B cell (primary cell): Measurements from ENCODE around the gene CCNL1. TPM values are rescaled to one million over a fixed set of nuclear protein-coding genes. Genes with fewer than 3 reads are reported as not detected.
A peak's percentile ranks its signal among the peaks of the same experiment; 100 is the strongest.
"Not testable (repeated sequence)": the region's sequence is repeated elsewhere in the genome, so short reads cannot be mapped to it uniquely, and the experiment has no call there.

Experiments
- ATAC-seq: fragments of 200-7000 bp; cut with Tn5 transposase; one replicate; pipeline ENCODE4 v1.10.0; 2021; ENCODE audit warnings: low read depth, mild to moderate bottlenecking, moderate number of reproducible peaks, moderate library complexity
- CTCF ChIA-PET: fragments of 350-600 bp; sonication (Branson Sonifier 250); formaldehyde crosslinking; loops from one replicate; lab custom pipeline; 2021; ENCODE audit warnings: antibody characterized with exemption, inconsistent platforms; lab: Charles Lee
- POLR2A ChIA-PET: fragments of 350-600 bp; sonication (Branson Sonifier 250); formaldehyde crosslinking; loops from one replicate; lab custom pipeline; 2021; ENCODE audit warnings: antibody characterized with exemption; lab: Charles Lee
- DNase-seq: peaks from one replicate; pipeline ENCODE4 v3.0.0; 2013
- H2AFZ ChIP-seq: 2 replicates; pipeline ENCODE4 v1.6.1; 2012; ENCODE audit warnings: mild to moderate bottlenecking, low read depth, low read length; ENCODE audit not compliant: insufficient read depth, poor library complexity, severe bottlenecking
- H3K27ac ChIP-seq, 2 donors: 1 replicate in 1 of 2; 2 replicates in 1 of 2; pipeline ENCODE4 v1.5.1; 2012 to 2013; ENCODE audit warnings: low read length in 2 of 2, mild to moderate bottlenecking in 2 of 2, moderate library complexity in 1 of 2
- H3K27me3 ChIP-seq, 4 experiments: fragments of 200-600 bp in 1 of 4; sonication (generic) in 1 of 4; replicated peaks in 1 of 4; 1 replicate in 2 of 4; 2 replicates in 2 of 4; pipeline versions ENCODE4 v1.6.1 to v1.7.0; 2013 to 2016; ENCODE audit warnings: low read length in 3 of 4, mild to moderate bottlenecking in 2 of 4, mixed read lengths in 1 of 4, moderate library complexity in 1 of 4; ENCODE audit not compliant: insufficient read depth in 4 of 4, control insufficient read depth in 3 of 4; ENCODE audit errors: control extremely low read depth in 1 of 4
- H3K36me3 ChIP-seq, 2 experiments: replicated peaks in 1 of 2; 1 replicate in 1 of 2; 2 replicates in 1 of 2; pipeline versions ENCODE4 v1.6.1 to v1.7.1; 2013; ENCODE audit warnings: low read length in 1 of 2; ENCODE audit not compliant: insufficient read depth in 2 of 2, control insufficient read depth in 1 of 2; ENCODE audit errors: control extremely low read depth in 1 of 2, extremely low read depth in 1 of 2
- H3K4me1 ChIP-seq, 2 donors: fragments of 200-600 bp in 1 of 2; sonication (generic) in 1 of 2; 1 replicate in 1 of 2; 2 replicates in 1 of 2; pipeline versions ENCODE4 v1.5.1 to v1.6.1; 2013 to 2017; ENCODE audit warnings: low read length in 2 of 2; ENCODE audit not compliant: control insufficient read depth in 2 of 2, insufficient read depth in 2 of 2
- H3K4me2 ChIP-seq: replicated peaks from 2 replicates; pipeline ENCODE3; 2012; ENCODE audit warnings: mild to moderate bottlenecking, low read depth, low read length; ENCODE audit not compliant: poor library complexity, severe bottlenecking
- H3K4me3 ChIP-seq, 5 experiments: fragments of 200-600 bp in 1 of 5; sonication (generic) in 1 of 5; 1 replicate in 3 of 5; 2 replicates in 2 of 5; pipeline versions ENCODE4 v1.5.1 to v1.7.0; 2011 to 2016; ENCODE audit warnings: low read length in 4 of 5, mild to moderate bottlenecking in 4 of 5, low read depth in 2 of 5, control low read depth in 1 of 5, moderate library complexity in 1 of 5; ENCODE audit not compliant: insufficient read depth in 1 of 5; ENCODE audit errors: control extremely low read depth in 1 of 5, extremely low read depth in 1 of 5
- H3K79me2 ChIP-seq: fragments of 200-600 bp; sonication (generic); one replicate; pipeline ENCODE4 v1.6.0; 2016; ENCODE audit warnings: low read length; ENCODE audit not compliant: control insufficient read depth, insufficient read depth
- H3K9ac ChIP-seq: fragments of 200-600 bp; sonication (generic); 2 replicates; pipeline ENCODE4 v1.6.1; 2017; ENCODE audit warnings: mild to moderate bottlenecking, low read length, moderate library complexity
- H3K9me3 ChIP-seq, 3 donors: one replicate each; pipeline versions ENCODE4 v1.6.1 to v1.7.1; 2013; ENCODE audit warnings: low read length in 2 of 3; ENCODE audit not compliant: control insufficient read depth in 2 of 3, insufficient read depth in 1 of 3; ENCODE audit errors: control extremely low read depth in 1 of 3
- H4K20me1 ChIP-seq: 2 replicates; pipeline ENCODE4 v1.6.0; 2012; ENCODE audit warnings: mild to moderate bottlenecking, low read length; ENCODE audit not compliant: insufficient read depth, control insufficient read depth, poor library complexity, severe bottlenecking
- H3K27ac Mint-ChIP-seq: one replicate; pipeline ENCODE4 v1.8.0; 2021; ENCODE audit warnings: mixed read lengths
- H3K27me3 Mint-ChIP-seq: one replicate; pipeline ENCODE4 v1.8.0; 2021; ENCODE audit warnings: mixed read lengths
- H3K4me1 Mint-ChIP-seq: one replicate; pipeline ENCODE4 v1.8.0; 2021; ENCODE audit warnings: mixed read lengths
- H3K4me3 Mint-ChIP-seq: one replicate; pipeline ENCODE4 v1.8.0; 2021; ENCODE audit warnings: mixed read lengths
- H3K9me3 Mint-ChIP-seq: one replicate; pipeline ENCODE4 v1.8.0; 2022; ENCODE audit warnings: mixed read lengths; ENCODE audit not compliant: insufficient read depth
- CTCF ChIP-seq: fragments of 200-600 bp; IDR thresholded peaks from one replicate; pipeline ENCODE4 v1.8.0; 2022; ENCODE audit warnings: antibody characterized with exemption, mild to moderate bottlenecking
- EZH2 ChIP-seq: IDR thresholded peaks from 2 replicates; pipeline ENCODE4 v1.6.1; 2012; ENCODE audit warnings: borderline replicate concordance, low read depth, mild to moderate bottlenecking, moderate library complexity, low read length; ENCODE audit not compliant: insufficient read depth, poor library complexity, severe bottlenecking
- WGBS: methylation state at CpG from one replicate; pipeline ENCODE4 v1.1.5; 2013; ENCODE audit warnings: missing lambda C conversion rate; ENCODE audit not compliant: insufficient coverage; 5-methylcytosine and 5-hydroxymethylcytosine counted together
- intact Hi-C: fragments of 100-400 bp; cut with micrococcal nuclease; formaldehyde crosslinking; loops from one replicate; pipeline ENCODE4 v1.10.0; 2022
- polyA plus RNA-seq: library from polyadenylated mRNA; depleted of rRNA; stranded (reverse); fragments of >200 nt; gene quantifications from 2 replicates; pipeline ENCODE4 v1.2.3, GENCODE V29; 2012
- total RNA-seq, 2 donors: library from RNA; stranded (reverse); fragments of 120-200 nt in 1 of 2; gene quantifications; 1 replicate in 1 of 2; 2 replicates in 1 of 2; pipeline versions ENCODE4 v1.2.3 to v1.2.4, GENCODE V29; 2013 to 2022

Gene CCNL1
- total and polyA plus RNA-seq, 2 donors (not counting 1 experiment from before 2014, with no cell fraction given): 322 to 655 TPM

- Mint-ChIP-seq H3K27me3 (no peaks in the 10 kb centered on the region), H3K9me3 (no peaks in the 10 kb centered on the region), H3K4me3 (peak overlapping the region; percentile 27), H3K27ac (peak overlapping the region; percentile 77), H3K4me1 (peaks cover 29% of the 10 kb centered on the region)
- no peaks in the 10 kb centered on the region for H3K9me3 ChIP-seq
- peak overlapping the region; percentile 11 for H3K9ac ChIP-seq
- intact Hi-C loops: loop anchor here (1.0 kb wide), 1 partner anchor 14 kb away; no protein-coding TSS in a partner anchor
- ChIA-PET CTCF (interaction anchor here (1.3 to 2.3 kb wide), 2 partner anchors 21 to 34 kb away, joined by 7 to 10 read pairs; no protein-coding TSS in a partner anchor), POLR2A (interaction anchor here (1.0 kb wide), 1 partner anchor 13 kb away, joined by 3 read pairs; no protein-coding TSS in a partner anchor)
- no peak for TF ChIP-seq CTCF
- no peak for TF ChIP-seq EZH2
- H3K4me1 ChIP-seq: peaks cover 25 to 32% of the 10 kb centered on the region in 2 donors
- no peaks in the 10 kb centered on the region for H3K36me3 ChIP-seq
- H4K20me1 ChIP-seq: no peaks in the 10 kb centered on the region
- WGBS: 57% methylated on average over 1 of the region's 2 CpGs
- peak overlapping the region; percentile 68 for H2AFZ ChIP-seq
- no peaks in the 10 kb centered on the region for H3K79me2 ChIP-seq
- no peaks in the 10 kb centered on the region for H3K27me3 ChIP-seq
- H3K4me2 ChIP-seq: peak overlapping the region; percentile 37
- H3K27ac ChIP-seq: peak overlapping the region; percentile 28 to 55
- no peak overlapping the region for H3K4me3 ChIP-seq
- DNase-seq: peak; percentile 63
- ATAC-seq: peak; percentile 66
Observed at GRCh38 chr3:157103280-157103679, 56.7 kb downstream of the CCNL1 start.

GRCh38 chr3:157102595-157102994 lies 57.4 kb downstream of the CCNL1 start:
- H2AFZ ChIP-seq, H3K4me2 ChIP-seq, H3K9ac ChIP-seq, H4K20me1 ChIP-seq, H3K27me3 Mint-ChIP-seq, ATAC-seq, H3K27me3 ChIP-seq, H3K27ac Mint-ChIP-seq, H3K79me2 ChIP-seq, H3K4me3 ChIP-seq, H3K4me3 Mint-ChIP-seq, DNase-seq, H3K36me3 ChIP-seq, intact Hi-C loops, H3K9me3 ChIP-seq, H3K27ac ChIP-seq, H3K9me3 Mint-ChIP-seq: not testable (repeated sequence)
- ChIA-PET CTCF (interaction anchor here (1.3 to 2.3 kb wide), 2 partner anchors 21 to 35 kb away, joined by 7 to 10 read pairs; no protein-coding TSS in a partner anchor), POLR2A (interaction anchor here (0.7 to 1.0 kb wide), 2 partner anchors 13 to 278 kb away, joined by 3 to 9 read pairs; no protein-coding TSS in a partner anchor)
- peaks cover 29% of the 10 kb centered on the region for H3K4me1 Mint-ChIP-seq
- no CpG with 5 or more reads among the region's 1 CpG for WGBS
- peaks cover 25 to 32% of the 10 kb centered on the region in 2 donors for H3K4me1 ChIP-seq
